Epithelial cell of prostate (primary cell): ENCODE measurements around the gene APIP.
A peak's percentile ranks its signal among the peaks of the same experiment; 100 is the strongest.
"Not testable (repeated sequence)": the region's sequence is repeated elsewhere in the genome, so short reads cannot be mapped to it uniquely, and the experiment has no call there.

Experiments used
- DNase-seq: peaks from one replicate; pipeline ENCODE4 v3.0.0-alpha.2; 2011; ENCODE audit warnings: low read depth, low spot score
- H3K27ac ChIP-seq: fragments of 450-650 bp; 2 replicates; pipeline ENCODE4 v1.5.1; 2017; ENCODE audit warnings: mild to moderate bottlenecking

The APIP gene

DNA sequence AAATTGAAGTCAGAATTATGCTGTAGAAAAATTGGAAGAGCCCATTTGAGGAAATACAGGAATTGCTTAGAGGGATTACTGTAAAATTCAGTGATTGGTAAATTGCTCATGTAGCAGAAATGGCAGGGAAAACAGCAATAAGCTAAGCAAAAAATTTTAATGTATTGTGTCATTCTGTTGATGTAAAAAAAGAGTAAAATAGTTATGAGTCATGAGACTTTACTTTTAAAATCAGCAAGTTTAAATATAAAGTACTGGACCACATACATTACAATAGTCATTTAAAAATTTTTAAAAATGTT lies 10.6 kb upstream of the APIP start:
- no peak for DNase-seq
- no peak overlapping the region for H3K27ac ChIP-seq

DNA sequence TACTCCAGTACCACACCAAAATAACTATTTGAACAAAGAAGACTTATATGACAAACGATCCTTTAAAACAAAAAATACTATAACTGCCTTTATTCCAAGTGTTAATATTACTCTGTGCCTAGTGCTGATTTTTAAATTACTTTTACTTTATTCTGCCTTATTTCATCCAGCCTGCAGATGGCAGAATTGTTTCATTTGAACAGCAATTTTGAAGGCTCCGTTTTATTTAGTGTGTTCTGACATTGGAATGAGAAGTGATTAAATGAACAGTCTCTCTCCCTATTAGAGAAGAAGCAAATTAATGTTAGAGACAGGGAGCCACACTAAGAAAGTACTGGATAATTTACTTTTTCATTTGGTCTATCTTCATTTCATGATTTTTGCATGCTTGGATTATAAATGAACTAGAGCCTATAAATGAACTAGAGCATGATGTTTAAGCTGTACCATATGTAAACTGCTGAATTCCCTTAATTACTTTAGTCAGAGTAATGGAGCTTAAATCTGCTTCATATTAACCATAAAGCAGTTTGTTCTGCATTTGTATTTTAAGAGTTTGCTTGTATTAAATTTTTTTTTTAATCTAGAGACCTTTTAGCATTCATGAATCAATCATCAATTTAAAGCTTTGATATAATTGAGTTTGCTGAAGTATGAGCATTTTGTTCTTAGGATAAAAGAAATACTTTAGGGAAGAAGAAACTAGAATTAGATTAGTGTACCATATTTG lies 10.1 kb upstream of the APIP start:
- DNase-seq, result no peak
- no peak overlapping the region for H3K27ac ChIP-seq

DNA sequence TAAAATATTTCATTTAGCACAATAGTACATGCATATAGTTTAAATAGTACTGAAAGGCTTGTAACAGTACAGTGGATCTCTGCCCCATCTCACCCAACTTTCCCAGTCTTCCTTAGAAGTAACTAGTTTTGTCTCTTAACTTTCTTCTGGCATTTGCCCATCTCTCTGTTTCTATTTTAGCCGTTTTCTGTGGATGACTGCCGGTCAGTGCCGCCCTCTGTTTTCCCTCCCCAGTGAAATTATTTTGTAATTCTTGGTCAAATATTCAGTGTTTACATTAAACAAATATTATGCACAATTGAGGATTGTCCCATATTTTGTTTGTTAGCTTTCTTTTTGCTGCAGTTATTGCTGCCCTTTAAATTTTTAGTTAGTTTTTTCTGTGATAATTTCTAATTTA lies 8.5 kb upstream of the APIP start:
- H3K27ac ChIP-seq, result no peak overlapping the region
- no peak for DNase-seq

DNA sequence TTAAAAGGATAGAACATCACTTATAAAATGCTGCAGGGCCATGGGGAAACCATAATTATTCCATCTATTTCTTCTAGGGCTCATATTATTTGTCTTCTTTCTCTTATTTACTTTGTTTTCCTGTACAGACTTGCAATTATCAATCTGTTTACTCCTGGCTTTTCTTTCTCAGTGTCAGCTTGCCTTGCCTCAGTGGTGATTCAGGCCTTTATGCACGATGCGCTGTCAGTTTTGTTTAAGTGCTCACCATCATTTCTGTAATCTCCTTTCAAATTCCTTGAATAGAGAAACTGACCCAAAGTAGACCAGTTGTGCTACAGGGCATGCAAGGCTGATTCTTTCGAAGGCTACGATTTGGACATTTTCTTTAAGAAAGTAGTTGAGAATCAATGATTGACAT lies 5.0 kb upstream of the APIP start:
- no peak for DNase-seq

DNA sequence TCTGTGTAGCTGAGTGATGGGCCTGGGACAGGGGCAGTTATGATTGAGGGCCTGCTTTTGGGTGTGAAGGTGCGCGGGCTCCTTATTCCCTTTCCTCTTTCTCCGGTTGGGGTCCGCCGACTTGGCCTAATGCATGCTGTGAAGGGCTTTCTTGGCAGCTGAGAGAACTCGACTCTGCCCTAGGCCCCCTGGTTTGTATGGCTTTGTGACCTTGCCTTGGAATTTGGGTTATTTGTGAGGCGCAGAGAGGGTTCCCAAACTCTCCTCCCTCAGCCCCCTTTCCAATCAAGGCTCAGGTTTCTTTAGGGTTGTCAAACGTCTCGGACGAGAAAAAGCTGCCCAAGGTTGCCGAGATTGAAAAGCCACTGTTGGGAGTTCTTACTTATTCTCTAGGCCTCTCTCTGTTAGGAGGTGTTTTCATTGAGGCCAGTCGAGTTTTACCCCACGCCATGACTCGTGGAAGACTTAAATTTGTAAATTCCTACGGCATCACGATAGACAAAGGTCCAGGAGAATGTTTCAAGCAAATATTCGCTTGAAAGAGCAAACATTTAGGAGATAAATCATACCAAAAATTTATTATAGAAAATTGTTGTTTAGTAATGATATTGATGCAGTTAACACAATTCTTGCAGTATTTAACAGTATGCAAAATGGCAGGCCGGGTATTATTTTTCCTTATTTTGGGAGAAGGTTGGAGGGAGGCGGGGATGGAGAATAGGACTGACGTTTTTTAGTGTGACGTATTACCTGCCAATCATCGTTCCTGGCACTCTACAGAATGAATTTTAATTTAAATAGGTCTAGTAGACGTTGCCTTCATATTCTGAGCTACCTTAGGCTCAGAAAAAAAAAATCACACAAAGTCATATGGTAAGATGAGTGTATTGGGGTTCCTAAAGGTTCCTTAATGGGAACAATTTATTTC lies 928 bp upstream of the APIP start:
- DNase-seq, result no peak
- H3K27ac ChIP-seq, result peak overlapping the region; percentile 93

More for the DNA sequence above, 5.0 kb upstream of the APIP start:
- no peak overlapping the region for H3K27ac ChIP-seq

DNA sequence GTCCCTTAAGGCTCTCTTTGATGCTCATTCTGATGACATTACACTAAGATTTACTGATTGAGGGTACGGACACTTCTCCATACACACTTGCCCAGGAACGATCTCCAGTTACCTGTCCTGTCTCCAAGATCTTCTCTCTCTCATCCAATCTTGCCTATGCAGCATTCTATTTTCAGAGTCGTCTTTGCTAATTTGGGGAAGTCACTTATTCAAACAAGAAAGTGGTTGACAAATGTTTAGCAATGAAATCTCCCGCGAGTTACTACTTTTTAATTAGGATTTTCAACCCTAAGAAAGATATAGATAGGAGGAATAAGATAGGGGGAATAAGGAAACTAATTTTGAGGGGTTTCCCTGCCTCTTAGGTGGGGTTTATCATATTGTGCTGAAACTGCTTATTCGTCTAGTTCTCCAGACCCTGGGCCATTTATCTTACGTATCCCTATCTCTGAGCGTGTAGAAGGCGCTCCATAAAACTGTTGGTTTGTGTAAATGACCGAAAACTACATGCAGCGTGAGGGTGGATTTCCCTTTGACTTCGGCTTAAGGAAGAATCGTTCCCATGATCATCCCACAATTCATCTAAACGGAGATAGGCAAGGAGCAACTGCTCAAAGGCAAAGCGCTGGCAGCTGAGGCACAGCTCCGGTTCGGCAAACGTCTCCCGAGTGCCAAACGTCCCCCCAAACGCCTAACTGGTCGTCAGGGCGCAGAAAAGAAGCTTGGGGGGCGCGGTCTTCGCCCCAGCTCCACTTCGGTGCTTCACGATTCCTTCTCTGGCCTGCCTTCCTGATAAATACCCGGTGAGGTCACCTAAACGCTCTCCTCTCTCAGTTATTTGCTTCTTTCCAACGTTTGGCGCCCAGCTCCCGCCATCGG lies 804 bp downstream of the APIP start:
- DNase-seq, result no peak
- peak overlapping the region; percentile 93 for H3K27ac ChIP-seq

DNA sequence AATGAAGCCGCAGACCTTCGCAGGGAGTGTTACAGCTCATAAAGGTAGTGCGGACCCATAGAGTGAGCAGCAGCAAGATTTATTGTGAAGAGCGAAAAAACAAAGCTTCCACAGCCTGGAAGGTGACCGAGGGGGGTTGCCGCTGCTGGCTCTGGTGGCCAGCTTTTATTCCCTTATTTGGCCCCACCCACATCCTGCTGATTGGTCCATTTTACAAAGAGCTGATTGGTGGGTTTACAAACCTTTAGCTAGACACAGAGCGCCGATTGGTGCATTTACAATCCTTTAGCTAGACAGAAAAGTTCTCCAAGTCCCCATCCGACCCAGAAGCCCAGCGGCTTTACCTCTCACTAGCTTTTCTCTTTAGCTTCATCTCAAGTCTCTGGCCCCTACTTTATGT lies 2.6 kb downstream of the APIP start:
- not testable (repeated sequence) for DNase-seq, H3K27ac ChIP-seq

DNA sequence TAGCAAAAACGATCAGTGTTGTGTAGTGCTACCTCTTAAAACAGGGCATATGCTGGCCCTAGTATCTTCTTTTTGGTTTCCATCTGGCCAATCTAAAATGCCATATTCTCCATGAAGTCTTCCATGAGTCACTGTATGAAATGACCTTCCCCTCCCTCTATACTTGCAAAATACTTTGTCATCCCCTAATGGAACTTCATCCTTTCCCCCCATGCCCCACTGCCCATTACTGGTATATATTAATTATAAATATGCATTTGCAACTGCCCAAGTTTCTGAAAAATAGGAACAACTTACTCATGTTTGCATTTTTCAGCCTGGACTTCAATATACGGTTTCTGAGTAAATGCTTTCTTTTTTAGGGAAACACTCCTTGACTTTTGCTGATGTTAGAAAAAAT lies 4.5 kb downstream of the APIP start:
- DNase-seq, result no peak

DNA sequence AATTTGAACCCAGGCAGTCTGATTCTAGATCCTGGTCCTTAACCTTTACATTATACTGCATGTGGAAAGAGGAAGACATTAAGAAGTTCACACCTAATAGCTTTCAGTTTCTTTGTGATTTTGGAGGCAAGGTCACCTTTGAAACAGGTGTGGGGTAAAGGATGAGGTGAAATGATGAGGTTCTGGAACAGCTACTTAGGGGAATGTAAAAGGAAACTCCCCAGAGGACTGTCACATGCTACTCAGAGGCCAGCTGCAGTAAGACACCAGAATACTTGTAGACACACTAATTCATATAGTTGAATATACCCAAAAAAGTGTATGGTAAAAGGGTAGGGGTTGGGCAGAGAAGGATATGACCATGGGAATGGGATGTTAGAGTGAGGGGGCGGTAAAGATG lies 5.4 kb downstream of the APIP start:
- no peak for DNase-seq

More for the DNA sequence above, 4.5 kb downstream of the APIP start:
- no peak overlapping the region for H3K27ac ChIP-seq

DNA sequence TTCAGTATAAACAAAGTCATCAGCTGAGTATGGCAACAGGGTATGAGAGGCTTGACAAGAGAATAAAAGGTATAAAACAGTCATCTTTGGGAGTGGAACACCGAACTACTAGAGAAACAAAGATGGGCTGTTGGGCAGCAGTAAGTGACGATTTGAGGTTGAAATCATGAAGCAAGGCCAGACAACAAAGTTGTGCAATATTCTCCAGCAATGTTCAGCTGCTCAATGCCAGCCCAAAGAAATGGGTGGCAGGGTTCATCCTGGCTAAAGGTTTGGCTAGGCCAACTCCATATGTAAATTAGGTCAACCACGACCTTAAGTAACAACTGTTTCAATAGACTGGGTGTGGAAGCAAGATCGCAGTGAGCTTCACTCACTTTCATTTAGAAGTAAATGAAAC lies 6.2 kb downstream of the APIP start:
- H3K27ac ChIP-seq, result no peak overlapping the region
- DNase-seq, result no peak

More for the DNA sequence above, 5.4 kb downstream of the APIP start:
- H3K27ac ChIP-seq, result no peak overlapping the region

DNA sequence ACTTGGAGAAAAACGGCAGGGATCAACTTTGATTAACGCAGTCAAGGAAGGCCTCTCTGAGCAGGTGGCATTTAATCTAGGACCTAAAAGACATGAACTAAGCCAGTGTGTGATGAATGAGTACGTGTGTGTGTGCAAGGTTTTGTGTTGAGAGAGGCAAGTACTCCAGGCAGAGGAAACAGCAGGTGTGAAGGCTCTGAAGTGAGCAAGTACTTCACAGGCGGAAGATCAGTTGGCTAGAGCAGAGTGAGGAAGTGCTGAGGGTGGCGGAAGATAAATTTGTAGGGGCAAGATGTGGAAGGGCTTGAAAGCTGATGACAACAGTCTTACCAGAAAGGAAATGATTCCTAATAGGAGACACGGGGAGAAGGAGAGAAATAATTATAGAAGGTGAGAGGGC lies 6.8 kb downstream of the APIP start:
- no peak for DNase-seq
- H3K27ac ChIP-seq, result no peak overlapping the region

DNA sequence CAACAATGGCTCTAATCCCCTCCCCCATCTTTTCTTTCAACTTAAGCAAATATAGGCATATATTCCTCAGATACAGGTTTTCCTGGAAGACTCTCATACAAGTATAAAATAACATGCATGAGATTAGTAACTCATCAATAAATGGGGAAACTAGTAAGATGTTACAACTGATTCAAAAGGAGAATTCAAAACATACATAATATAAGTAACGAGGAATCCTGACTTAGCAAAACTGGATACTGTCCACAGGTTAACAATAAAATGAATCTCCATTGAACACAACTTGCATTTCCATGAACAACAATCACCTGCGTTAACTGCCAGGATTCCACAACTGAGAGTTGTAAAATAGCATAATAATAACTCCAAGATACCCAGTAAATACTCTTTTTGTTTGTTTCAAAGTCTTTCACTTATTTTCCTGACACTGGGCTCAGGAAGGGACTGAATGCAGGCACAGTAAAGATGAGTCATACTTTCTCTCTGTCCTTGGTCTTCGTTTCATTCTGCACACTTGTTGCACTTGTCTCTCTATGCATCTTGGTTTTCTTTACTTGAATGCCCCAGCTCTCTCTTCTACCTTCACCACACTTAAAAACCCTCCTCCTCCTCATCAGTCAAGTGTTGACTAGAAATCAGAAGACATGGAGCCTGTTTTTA lies 8.1 kb downstream of the APIP start:
- no peak for DNase-seq
- no peak overlapping the region for H3K27ac ChIP-seq

DNA sequence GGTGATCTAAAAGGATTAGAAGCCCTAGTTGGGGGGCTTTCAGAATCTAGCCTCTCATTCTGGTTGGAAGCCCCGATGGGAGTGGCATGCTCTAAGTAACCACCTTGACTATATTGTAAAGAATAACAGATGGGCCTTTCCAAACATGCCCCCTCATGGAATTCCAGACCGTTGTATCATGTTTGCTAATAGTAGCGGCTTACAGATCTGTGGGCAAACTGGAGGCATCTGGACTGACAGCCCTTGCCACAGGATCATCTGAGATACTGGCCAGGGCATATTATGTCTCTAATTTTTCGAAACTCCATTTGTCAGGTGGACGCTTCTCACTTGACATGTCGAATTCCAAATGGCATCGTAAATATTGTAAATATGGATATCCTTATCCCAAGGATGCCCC lies 10.5 kb downstream of the APIP start:
- no peak for DNase-seq
- H3K27ac ChIP-seq, result no peak overlapping the region

DNA sequence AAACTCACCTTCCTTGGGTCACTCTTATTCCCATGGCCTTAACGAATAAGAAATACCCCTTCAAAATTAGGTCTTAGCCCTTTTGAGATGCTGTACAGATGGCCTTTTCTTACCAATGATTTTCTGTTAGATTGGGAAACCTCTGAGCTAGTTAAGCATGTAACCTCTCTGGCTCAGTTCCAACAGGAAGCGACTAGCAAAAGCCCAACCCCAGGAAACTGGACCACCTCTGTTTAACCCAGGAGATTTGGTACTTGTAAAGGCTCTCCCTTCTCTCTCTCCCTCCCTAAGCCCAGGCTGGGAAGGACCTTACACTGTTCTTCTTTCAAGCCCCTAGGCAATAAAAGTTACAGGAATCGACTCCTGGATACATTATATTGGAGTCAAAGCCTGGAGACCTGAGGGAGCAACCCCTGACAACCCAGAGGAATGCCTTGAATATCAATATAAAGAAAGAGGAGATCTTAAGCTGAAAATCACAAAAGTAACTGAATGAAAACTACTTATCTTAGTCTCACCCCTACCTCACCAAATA lies 11.7 kb downstream of the APIP start:
- no peak for DNase-seq
- no peak overlapping the region for H3K27ac ChIP-seq

DNA sequence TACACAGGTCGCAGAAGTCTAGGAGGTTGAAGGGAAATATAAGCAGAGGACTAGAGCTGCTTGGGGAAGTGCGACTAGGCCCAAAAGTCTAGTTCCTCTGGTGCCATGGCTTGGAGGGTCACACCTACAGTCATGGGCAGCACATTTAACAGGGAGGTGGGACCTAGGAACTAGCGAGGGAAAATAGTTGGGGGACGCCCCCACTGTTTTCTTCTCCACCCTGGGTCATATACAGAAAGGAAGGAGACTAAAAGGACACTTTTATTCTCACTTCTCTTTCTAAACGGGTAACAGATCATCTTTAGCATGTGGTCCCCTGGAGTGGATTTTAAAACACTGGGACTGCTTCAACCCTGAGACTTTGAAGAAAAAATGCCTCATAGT lies 16.6 kb downstream of the APIP start:
- H3K27ac ChIP-seq, result no peak overlapping the region
- no peak for DNase-seq

DNA sequence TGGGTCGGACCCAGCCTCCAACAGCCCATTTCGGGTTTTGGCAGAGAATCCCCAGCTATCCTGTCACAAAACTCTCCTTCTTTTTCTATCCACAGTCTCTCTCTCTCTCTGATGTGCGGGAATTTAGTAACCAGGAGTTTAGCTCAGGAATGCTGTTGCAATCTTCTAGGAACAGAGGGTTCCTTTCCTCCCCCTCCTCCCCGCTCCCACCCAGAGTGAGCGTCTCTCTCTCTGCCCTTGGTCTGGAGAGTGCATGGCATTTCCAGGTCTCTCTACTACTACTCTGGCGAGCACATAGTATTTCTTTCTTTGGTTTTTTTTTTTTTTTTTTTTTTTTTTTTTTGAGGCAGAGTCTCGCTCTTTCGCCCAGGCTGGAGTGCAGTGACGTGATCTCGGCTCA lies 17.7 kb downstream of the APIP start:
- no peak for DNase-seq
- no peak overlapping the region for H3K27ac ChIP-seq

DNA sequence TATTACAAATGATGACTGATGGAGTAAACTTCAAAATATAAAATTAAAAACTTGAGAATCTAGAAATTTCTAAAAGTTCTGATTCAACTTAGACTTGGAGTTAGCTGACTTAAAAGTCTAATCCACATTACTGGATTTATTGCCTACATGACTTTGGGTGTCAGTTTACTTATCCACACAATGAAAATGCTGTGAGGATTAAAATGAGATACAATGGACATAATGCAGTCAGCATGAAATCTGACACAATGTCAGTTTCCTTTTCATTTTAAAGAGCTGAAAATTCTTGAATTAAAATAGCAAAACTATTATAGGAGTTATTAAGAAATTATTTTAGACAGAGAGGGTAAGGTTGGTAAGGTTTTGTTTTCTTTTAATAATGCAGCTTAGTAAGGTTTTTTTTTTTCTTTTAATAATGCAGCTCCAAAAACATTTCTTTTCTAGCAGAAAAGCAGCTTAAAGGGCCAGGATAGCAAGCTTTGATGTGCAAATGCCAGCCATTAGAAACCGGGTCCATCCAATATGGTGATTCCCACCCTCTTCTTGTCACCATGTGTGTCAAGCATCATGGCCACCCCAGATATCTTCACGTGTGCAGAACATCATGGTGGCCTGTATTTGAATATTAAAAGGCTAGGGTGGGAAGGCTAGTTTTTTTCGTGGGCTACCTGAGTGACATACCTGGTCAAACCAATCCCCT lies 18.9 kb downstream of the APIP start:
- no peak for DNase-seq
- no peak overlapping the region for H3K27ac ChIP-seq

DNA sequence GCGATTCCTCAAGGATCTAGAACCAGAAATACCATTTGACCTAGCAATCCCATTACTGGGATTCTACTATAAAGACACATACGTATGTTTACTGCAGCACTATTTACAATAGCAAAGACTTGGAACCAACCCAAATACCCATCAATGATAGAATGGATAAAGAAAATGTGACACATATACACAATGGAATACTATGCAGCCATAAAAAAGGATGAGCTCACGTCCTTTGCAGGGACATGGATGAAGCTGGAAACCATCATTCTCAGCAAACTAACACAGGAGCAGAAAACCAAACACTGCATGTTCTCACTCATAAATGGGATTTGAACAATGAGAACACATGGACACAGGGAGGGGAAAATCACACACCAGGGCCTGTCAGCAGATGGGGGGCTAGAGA lies 20.0 kb downstream of the APIP start:
- H3K27ac ChIP-seq, DNase-seq: not testable (repeated sequence)

DNA sequence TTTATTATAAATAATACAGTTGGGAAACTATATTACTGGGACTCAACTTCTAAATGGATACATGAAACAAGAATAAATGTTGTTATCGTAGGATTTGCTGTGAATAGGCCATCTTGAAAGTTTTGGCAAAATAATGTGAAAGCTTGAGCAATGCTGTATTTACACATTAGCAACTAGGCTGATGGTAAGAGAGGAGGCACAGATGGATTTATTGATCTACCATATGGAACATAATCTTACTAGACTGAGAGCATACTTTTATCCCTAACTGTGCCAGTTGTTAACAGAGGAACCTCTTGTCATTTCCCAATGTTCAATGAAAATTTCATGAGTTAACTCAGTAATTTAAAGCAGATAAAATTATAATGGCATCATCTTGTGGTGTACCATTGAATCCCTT lies 22.8 kb downstream of the APIP start:
- H3K27ac ChIP-seq, result no peak overlapping the region
- DNase-seq, result no peak
